ENCODE measurements around the gene MOB4. TPM values are rescaled to one million over a fixed set of nuclear protein-coding genes. Genes with fewer than 3 reads are reported as not detected.

The MOB4 gene
- total RNA-seq, 1 experiment from 2014 or later = 31.1 TPM

DNA sequence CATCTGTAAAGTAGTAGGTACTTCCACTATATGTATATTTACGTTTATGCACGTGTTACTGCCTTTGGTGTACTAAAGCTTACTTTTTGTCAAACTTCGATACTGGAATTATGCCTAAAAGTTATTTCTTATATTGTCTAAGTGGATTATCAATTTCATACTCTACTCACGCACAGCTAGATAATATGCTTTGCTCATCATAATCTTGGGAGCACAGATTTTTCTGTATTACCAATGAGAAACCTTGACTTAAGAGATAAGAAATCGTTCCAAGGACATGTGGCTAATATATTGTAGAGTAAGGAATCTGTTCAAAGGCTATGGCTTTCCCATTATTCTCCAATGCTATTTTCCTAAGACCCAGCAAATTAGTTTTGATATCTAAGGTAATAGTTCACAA is 9.2 kb upstream of the MOB4 start:
- intact Hi-C loops (cut with micrococcal nuclease; ENCODE audit: unreplicated experiment) = no loop called here
- H3K4me3 Mint-ChIP-seq (ENCODE audit: unreplicated experiment) = no peak overlapping the region
- H3K36me3 Mint-ChIP-seq (ENCODE audit: insufficient read depth, unreplicated experiment) = peaks cover 40% of the 10 kb centered on the region
- Histone ChIP-seq H3K36me3 (ENCODE audit: control insufficient read depth, insufficient read depth, low read length) (peaks cover 4% of the 10 kb centered on the region), H3K4me3 (ENCODE audit: low read depth, low read length) (no peak overlapping the region), H3K9me3 (no peaks in the 10 kb centered on the region), H3K4me1 (peaks cover 16% of the 10 kb centered on the region), H3K27me3 (replicated peaks; ENCODE audit: control insufficient read depth, insufficient read depth, low read length) (no peaks in the 10 kb centered on the region)
- ChIA-PET CTCF (no interaction called here), POLR2A (no interaction called here)
- no peaks in the 10 kb centered on the region for H3K27me3 Mint-ChIP-seq (ENCODE audit: insufficient read depth, unreplicated experiment)
- H3K9me3 Mint-ChIP-seq (ENCODE audit: unreplicated experiment) = no peaks in the 10 kb centered on the region
- TF ChIP-seq, protein P1, sequence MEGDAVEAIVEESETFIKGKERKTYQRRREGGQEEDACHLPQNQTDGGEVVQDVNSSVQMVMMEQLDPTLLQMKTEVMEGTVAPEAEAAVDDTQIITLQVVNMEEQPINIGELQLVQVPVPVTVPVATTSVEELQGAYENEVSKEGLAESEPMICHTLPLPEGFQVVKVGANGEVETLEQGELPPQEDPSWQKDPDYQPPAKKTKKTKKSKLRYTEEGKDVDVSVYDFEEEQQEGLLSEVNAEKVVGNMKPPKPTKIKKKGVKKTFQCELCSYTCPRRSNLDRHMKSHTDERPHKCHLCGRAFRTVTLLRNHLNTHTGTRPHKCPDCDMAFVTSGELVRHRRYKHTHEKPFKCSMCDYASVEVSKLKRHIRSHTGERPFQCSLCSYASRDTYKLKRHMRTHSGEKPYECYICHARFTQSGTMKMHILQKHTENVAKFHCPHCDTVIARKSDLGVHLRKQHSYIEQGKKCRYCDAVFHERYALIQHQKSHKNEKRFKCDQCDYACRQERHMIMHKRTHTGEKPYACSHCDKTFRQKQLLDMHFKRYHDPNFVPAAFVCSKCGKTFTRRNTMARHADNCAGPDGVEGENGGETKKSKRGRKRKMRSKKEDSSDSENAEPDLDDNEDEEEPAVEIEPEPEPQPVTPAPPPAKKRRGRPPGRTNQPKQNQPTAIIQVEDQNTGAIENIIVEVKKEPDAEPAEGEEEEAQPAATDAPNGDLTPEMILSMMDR (IDR thresholded peaks at IDR 0.05; ENCODE audit: insufficient read depth in 1 of 2, low read depth in 1 of 2, low read length in 1 of 2, severe bottlenecking in 1 of 2, unreplicated experiment in 1 of 2) = no peak
- no TSS peak for BruUV-seq (replicated peaks)
- H3K27ac Mint-ChIP-seq (ENCODE audit: unreplicated experiment) = no peak overlapping the region
- no peak for DNase-seq
- peaks cover 7% of the 10 kb centered on the region for H3K4me1 Mint-ChIP-seq (ENCODE audit: low read depth, unreplicated experiment)

DNA sequence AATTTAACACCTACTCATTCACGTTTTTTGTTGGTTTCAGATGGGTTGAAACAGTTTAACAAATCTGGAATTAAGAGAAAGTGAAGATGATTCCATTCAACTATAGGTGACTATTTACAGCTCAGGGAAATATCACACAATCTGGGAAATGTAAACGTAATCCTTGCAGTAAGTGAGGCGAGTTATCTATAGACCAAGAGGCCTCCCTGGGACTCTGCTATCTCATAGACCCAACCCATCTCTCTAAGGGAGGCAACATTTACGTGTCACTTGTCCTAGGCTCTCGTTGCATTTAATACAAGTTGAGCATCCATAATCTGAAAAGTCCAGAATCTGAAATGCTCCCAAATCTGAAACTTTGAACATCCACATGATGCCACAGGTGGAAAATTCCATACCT is 2.0 kb upstream of the MOB4 start:
- Mint-ChIP-seq H3K4me3 (ENCODE audit: unreplicated experiment) (no peak overlapping the region), H3K9me3 (ENCODE audit: unreplicated experiment) (no peaks in the 10 kb centered on the region), H3K27me3 (ENCODE audit: insufficient read depth, unreplicated experiment) (no peaks in the 10 kb centered on the region), H3K36me3 (ENCODE audit: insufficient read depth, unreplicated experiment) (peaks cover 11% of the 10 kb centered on the region), H3K4me1 (ENCODE audit: low read depth, unreplicated experiment) (peaks cover 9% of the 10 kb centered on the region), H3K27ac (ENCODE audit: unreplicated experiment) (no peak overlapping the region)
- Histone ChIP-seq H3K27me3 (replicated peaks; ENCODE audit: control insufficient read depth, insufficient read depth, low read length) (no peaks in the 10 kb centered on the region), H3K4me3 (ENCODE audit: low read depth, low read length) (no peak overlapping the region), H3K9me3 (no peaks in the 10 kb centered on the region), H3K4me1 (peaks cover 15% of the 10 kb centered on the region), H3K36me3 (ENCODE audit: control insufficient read depth, insufficient read depth, low read length) (no peaks in the 10 kb centered on the region)
- POLR2A ChIA-PET = interaction anchor here (0.7 to 0.8 kb wide), 2 partner anchors 10 to 14 kb away, joined by 3 to 4 read pairs; partner anchors contain the start of gene HSPD1
- BruUV-seq (replicated peaks) = no TSS peak
- CTCF ChIA-PET = no interaction called here
- DNase-seq = no peak
- intact Hi-C loops (cut with micrococcal nuclease; ENCODE audit: unreplicated experiment) = no loop called here
- TF ChIP-seq, protein P1 (IDR thresholded peaks at IDR 0.05; ENCODE audit: insufficient read depth in 1 of 2, low read depth in 1 of 2, low read length in 1 of 2, severe bottlenecking in 1 of 2, unreplicated experiment in 1 of 2) = no peak

DNA sequence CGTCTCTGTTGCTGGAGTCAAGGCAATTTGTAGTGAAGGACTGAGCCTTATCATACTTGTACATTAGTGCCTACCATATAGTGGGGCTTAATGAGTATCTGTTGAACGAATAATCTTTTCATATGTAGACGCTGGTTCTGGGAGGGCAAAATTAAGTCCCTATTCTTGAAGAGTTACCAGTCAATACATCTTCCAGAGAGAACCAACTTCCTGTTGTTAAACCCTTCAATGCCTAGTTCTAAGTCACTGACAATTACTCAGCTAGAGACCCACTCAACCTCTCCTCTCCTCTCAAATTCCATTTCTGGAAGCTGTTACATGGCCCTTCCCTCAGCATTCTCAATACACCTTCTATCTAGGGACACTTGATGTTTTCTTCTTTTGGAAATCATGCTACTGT is 1.1 kb upstream of the MOB4 start:
- ChIA-PET CTCF (no interaction called here), POLR2A (interaction anchor here (3.5 kb wide), 1 partner anchor 15 kb away, joined by 36 read pairs; the partner anchor contains the start of genes HSPD1 and HSPE1)
- no TSS peak for BruUV-seq (replicated peaks)
- H3K27ac Mint-ChIP-seq (ENCODE audit: unreplicated experiment) = peak overlapping the region; percentile 91
- peak overlapping the region; percentile 99 for H3K4me3 ChIP-seq (ENCODE audit: low read depth, low read length)
- no peak for DNase-seq
- peaks cover 9% of the 10 kb centered on the region for H3K4me1 Mint-ChIP-seq (ENCODE audit: low read depth, unreplicated experiment)
- H3K36me3 ChIP-seq (ENCODE audit: control insufficient read depth, insufficient read depth, low read length) = no peaks in the 10 kb centered on the region
- TF ChIP-seq, protein P1 (IDR thresholded peaks at IDR 0.05; ENCODE audit: insufficient read depth in 1 of 2, low read depth in 1 of 2, low read length in 1 of 2, severe bottlenecking in 1 of 2, unreplicated experiment in 1 of 2) = no peak
- peaks cover 15% of the 10 kb centered on the region for H3K4me1 ChIP-seq
- no peaks in the 10 kb centered on the region for H3K27me3 ChIP-seq (replicated peaks; ENCODE audit: control insufficient read depth, insufficient read depth, low read length)
- H3K4me3 Mint-ChIP-seq (ENCODE audit: unreplicated experiment) = peak overlapping the region; percentile 95
- H3K9me3 Mint-ChIP-seq (ENCODE audit: unreplicated experiment) = no peaks in the 10 kb centered on the region
- H3K9me3 ChIP-seq = no peaks in the 10 kb centered on the region
- peaks cover 12% of the 10 kb centered on the region for H3K36me3 Mint-ChIP-seq (ENCODE audit: insufficient read depth, unreplicated experiment)
- intact Hi-C loops (cut with micrococcal nuclease; ENCODE audit: unreplicated experiment) = loop anchor here (5.0 kb wide), 2 partner anchors 77 to 193 kb away; partner anchors contain the start of genes MARS2 and SF3B1
- H3K27me3 Mint-ChIP-seq (ENCODE audit: insufficient read depth, unreplicated experiment) = no peaks in the 10 kb centered on the region
